ENCODE data around the gene ANKRD12. TPM values are rescaled to one million over a fixed set of nuclear protein-coding genes. Genes with fewer than 3 reads are reported as not detected.

Gene ANKRD12
- total RNA-seq, 1 donor from 2014 or later: 30.9 TPM

GRCh38 chr18:9323750-9324445 is 187.3 kb downstream of the ANKRD12 start:
- Mint-ChIP-seq H3K4me3 (no peak overlapping the region), H3K4me1 (no peaks in the 10 kb centered on the region), H3K27me3 (ENCODE audit: low read depth) (no peaks in the 10 kb centered on the region), H3K36me3 (ENCODE audit: low read depth) (peaks cover 2% of the 10 kb centered on the region), H3K9me3 (peaks cover 5% of the 10 kb centered on the region), H3K27ac (ENCODE audit: unreplicated experiment) (no peak overlapping the region)
- no peak for DNase-seq (ENCODE audit: low read depth, low spot score)
- no peak for TF ChIP-seq CTCF (conservative IDR thresholded peaks at IDR 0.05)

- Mint-ChIP-seq H3K27ac (ENCODE audit: unreplicated experiment) (no peak overlapping the region), H3K4me1 (no peaks in the 10 kb centered on the region), H3K36me3 (ENCODE audit: low read depth) (no peaks in the 10 kb centered on the region), H3K27me3 (ENCODE audit: low read depth) (no peaks in the 10 kb centered on the region), H3K4me3 (no peak overlapping the region), H3K9me3 (peaks cover 9% of the 10 kb centered on the region)
- no peak for DNase-seq (ENCODE audit: low read depth, low spot score)
- TF ChIP-seq CTCF (conservative IDR thresholded peaks at IDR 0.05): no peak
Measured at GRCh38 chr18:9325716-9326115, 189.1 kb downstream of the ANKRD12 start.

GRCh38 chr18:9328776-9329175 is 192.2 kb downstream of the ANKRD12 start:
- H3K27me3 Mint-ChIP-seq (ENCODE audit: low read depth): no peaks in the 10 kb centered on the region

GRCh38 chr18:9329471-9329870 is 192.9 kb downstream of the ANKRD12 start:
- Mint-ChIP-seq H3K36me3 (ENCODE audit: low read depth) (no peaks in the 10 kb centered on the region), H3K27ac (ENCODE audit: unreplicated experiment) (no peak overlapping the region), H3K4me1 (peaks cover 6% of the 10 kb centered on the region), H3K27me3 (ENCODE audit: low read depth) (no peaks in the 10 kb centered on the region), H3K9me3 (peaks cover 9% of the 10 kb centered on the region), H3K4me3 (no peak overlapping the region)
- DNase-seq (ENCODE audit: low read depth, low spot score): no peak
- TF ChIP-seq CTCF (conservative IDR thresholded peaks at IDR 0.05): no peak

More at GRCh38 chr18:9328776-9329175, 192.2 kb downstream of the ANKRD12 start:
- Mint-ChIP-seq H3K4me1 (peaks cover 2% of the 10 kb centered on the region), H3K4me3 (no peak overlapping the region), H3K9me3 (peaks cover 9% of the 10 kb centered on the region), H3K27ac (ENCODE audit: unreplicated experiment) (no peak overlapping the region), H3K36me3 (ENCODE audit: low read depth) (no peaks in the 10 kb centered on the region)
- DNase-seq (ENCODE audit: low read depth, low spot score): no peak
- no peak for TF ChIP-seq CTCF (conservative IDR thresholded peaks at IDR 0.05)

GRCh38 chr18:9330419-9330818 is 193.8 kb downstream of the ANKRD12 start:
- DNase-seq (ENCODE audit: low read depth, low spot score): no peak
- H3K9me3 Mint-ChIP-seq: peaks cover 9% of the 10 kb centered on the region
- no peak for TF ChIP-seq CTCF (conservative IDR thresholded peaks at IDR 0.05)
- peak overlapping the region; percentile 45 for H3K4me3 Mint-ChIP-seq
- no peaks in the 10 kb centered on the region for H3K36me3 Mint-ChIP-seq (ENCODE audit: low read depth)
- H3K27ac Mint-ChIP-seq (ENCODE audit: unreplicated experiment): no peak overlapping the region
- H3K27me3 Mint-ChIP-seq (ENCODE audit: low read depth): no peaks in the 10 kb centered on the region
- H3K4me1 Mint-ChIP-seq: peaks cover 9% of the 10 kb centered on the region

All from neural crest cell (in vitro differentiated cells).